Thoracic aorta (tissue), 2 donors: ENCODE data around the gene C1QA. TPM values are rescaled to one million over a fixed set of nuclear protein-coding genes. Genes with fewer than 3 reads are reported as not detected.

ENCODE experiments used
- ATAC-seq: fragments of 150-250 bp; one replicate; pipeline ENCODE4 v1.8.0; 2017; ENCODE audit warnings: low read depth; ENCODE audit not compliant: insufficient number of reproducible peaks, low FRiP score
- DNase-seq: peaks from one replicate; pipeline ENCODE4 v3.0.0-alpha.2; 2020; ENCODE audit warnings: low spot score
- H3K27ac ChIP-seq, 2 donors: fragments of 200-600 bp; sonication (generic); 1 replicate in 1 of 2; 2 replicates in 1 of 2; pipeline ENCODE4 v1.5.1; 2016; ENCODE audit warnings: mild to moderate bottlenecking in 2 of 2, moderate library complexity in 2 of 2
- H3K27me3 ChIP-seq: fragments of 200-600 bp; sonication (generic); replicated peaks from 2 replicates; pipeline ENCODE4 v1.6.0; 2016; ENCODE audit warnings: mild to moderate bottlenecking; ENCODE audit not compliant: insufficient read depth
- H3K36me3 ChIP-seq: fragments of 200-600 bp; sonication (generic); one replicate; pipeline ENCODE4 v1.5.1; 2016
- H3K4me1 ChIP-seq, 2 donors: fragments of 200-600 bp; sonication (generic); 1 replicate in 1 of 2; 2 replicates in 1 of 2; pipeline versions ENCODE4 v1.5.1 to v1.6.0; 2016; ENCODE audit warnings: low read depth in 2 of 2, mild to moderate bottlenecking in 1 of 2; ENCODE audit not compliant: control insufficient read depth in 1 of 2
- H3K4me3 ChIP-seq: fragments of 200-600 bp; sonication (generic); 2 replicates; pipeline ENCODE4 v1.5.1; 2016; ENCODE audit warnings: mild to moderate bottlenecking
- H3K9me3 ChIP-seq: fragments of 200-600 bp; sonication (generic); 2 replicates; pipeline ENCODE4 v1.5.1; 2016
- total RNA-seq, 2 donors: library from RNA; depleted of rRNA; stranded (reverse); fragments of >200 nt; gene quantifications; one replicate each; pipeline versions ENCODE4 v1.1.0 to v1.2.3, GENCODE V29; 2016
- TF ChIP-seq, protein P1 (sequence below): fragments of 200-600 bp; sonication (generic); IDR thresholded peaks from one replicate; pipeline ENCODE4 v1.5.1; 2019; ENCODE audit warnings: antibody characterized with exemption

Gene C1QA
- total RNA-seq, 2 donors from 2014 or later = 234 to 501 TPM

GRCh38 chr1:22639286-22639685 lies 2.9 kb downstream of the C1QA start:
- no peak for DNase-seq
- TF ChIP-seq, protein P1, sequence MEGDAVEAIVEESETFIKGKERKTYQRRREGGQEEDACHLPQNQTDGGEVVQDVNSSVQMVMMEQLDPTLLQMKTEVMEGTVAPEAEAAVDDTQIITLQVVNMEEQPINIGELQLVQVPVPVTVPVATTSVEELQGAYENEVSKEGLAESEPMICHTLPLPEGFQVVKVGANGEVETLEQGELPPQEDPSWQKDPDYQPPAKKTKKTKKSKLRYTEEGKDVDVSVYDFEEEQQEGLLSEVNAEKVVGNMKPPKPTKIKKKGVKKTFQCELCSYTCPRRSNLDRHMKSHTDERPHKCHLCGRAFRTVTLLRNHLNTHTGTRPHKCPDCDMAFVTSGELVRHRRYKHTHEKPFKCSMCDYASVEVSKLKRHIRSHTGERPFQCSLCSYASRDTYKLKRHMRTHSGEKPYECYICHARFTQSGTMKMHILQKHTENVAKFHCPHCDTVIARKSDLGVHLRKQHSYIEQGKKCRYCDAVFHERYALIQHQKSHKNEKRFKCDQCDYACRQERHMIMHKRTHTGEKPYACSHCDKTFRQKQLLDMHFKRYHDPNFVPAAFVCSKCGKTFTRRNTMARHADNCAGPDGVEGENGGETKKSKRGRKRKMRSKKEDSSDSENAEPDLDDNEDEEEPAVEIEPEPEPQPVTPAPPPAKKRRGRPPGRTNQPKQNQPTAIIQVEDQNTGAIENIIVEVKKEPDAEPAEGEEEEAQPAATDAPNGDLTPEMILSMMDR = no peak
- no peak overlapping the region for H3K4me3 ChIP-seq
- no peak for ATAC-seq
- H3K36me3 ChIP-seq = no peaks in the 10 kb centered on the region
- no peak overlapping the region for H3K27ac ChIP-seq
- no peaks in the 10 kb centered on the region for H3K27me3 ChIP-seq
- H3K9me3 ChIP-seq = no peaks in the 10 kb centered on the region
- peaks cover 0 to 2% of the 10 kb centered on the region in 2 donors for H3K4me1 ChIP-seq

GRCh38 chr1:22641247-22641646 lies 4.8 kb downstream of the C1QA start:
- Histone ChIP-seq H3K27me3 (no peaks in the 10 kb centered on the region), H3K9me3 (no peaks in the 10 kb centered on the region), H3K4me1 (peaks cover 0 to 2% of the 10 kb centered on the region in 2 donors), H3K4me3 (no peak overlapping the region), H3K36me3 (no peaks in the 10 kb centered on the region), H3K27ac (no peak overlapping the region)
- TF ChIP-seq, protein P1 = no peak
- DNase-seq (no peak), ATAC-seq (no peak)

GRCh38 chr1:22641906-22642636 lies 5.6 kb downstream of the C1QA start:
- ATAC-seq (no peak), DNase-seq (peak; percentile 25)
- Histone ChIP-seq H3K27me3 (no peaks in the 10 kb centered on the region), H3K4me3 (no peak overlapping the region), H3K36me3 (no peaks in the 10 kb centered on the region), H3K27ac (no peak overlapping the region), H3K9me3 (no peaks in the 10 kb centered on the region), H3K4me1 (peaks cover 0 to 2% of the 10 kb centered on the region in 2 donors)
- TF ChIP-seq, protein P1 = peak; percentile 94

DNA sequence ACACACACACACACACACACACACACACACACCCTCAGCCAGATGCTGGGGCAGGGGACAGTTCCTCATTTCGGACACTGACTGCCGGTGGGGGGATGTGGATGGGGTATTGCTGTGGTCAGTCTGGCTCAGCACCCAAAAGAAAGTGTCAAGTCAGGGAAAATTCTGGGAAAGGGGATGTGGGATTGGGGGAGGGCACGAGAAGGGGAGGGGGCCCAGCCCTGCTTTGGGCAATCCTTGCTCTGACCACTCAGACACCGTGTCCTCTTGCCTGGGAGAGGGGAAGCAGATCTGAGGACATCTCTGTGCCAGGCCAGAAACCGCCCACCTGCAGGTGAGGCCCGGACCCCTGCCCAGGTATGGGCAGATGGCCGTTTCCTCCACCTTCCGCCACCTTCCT lies 7.0 kb downstream of the C1QA start, which contains the start of gene C1QC:
Gene C1QC (plus strand): TSS at position 253 of the 400 bp plus-strand sequence. CDS start 391 bp downstream, outside the sequence.
- H3K36me3 ChIP-seq = no peaks in the 10 kb centered on the region
- H3K4me1 ChIP-seq = peaks cover 0 to 2% of the 10 kb centered on the region in 2 donors
- DNase-seq (no peak), ATAC-seq (no peak)
- H3K9me3 ChIP-seq = no peaks in the 10 kb centered on the region
- no peaks in the 10 kb centered on the region for H3K27me3 ChIP-seq
- TF ChIP-seq, protein P1 = no peak
- peak within 1 kb of the TSS; percentile 61 for H3K4me3 ChIP-seq
- H3K27ac ChIP-seq = no peak within 1 kb of the TSS

GRCh38 chr1:22643928-22644327 lies 7.5 kb downstream of the C1QA start:
- H3K4me3 ChIP-seq = peak overlapping the region; percentile 61
- no peak for ATAC-seq

More at GRCh38 chr1:22643928-22644327, 7.5 kb downstream of the C1QA start:
- Histone ChIP-seq H3K27me3 (no peaks in the 10 kb centered on the region), H3K4me1 (peaks cover 0 to 2% of the 10 kb centered on the region in 2 donors), H3K27ac (no peak overlapping the region), H3K36me3 (no peaks in the 10 kb centered on the region), H3K9me3 (no peaks in the 10 kb centered on the region)
- DNase-seq = no peak
- TF ChIP-seq, protein P1 = no peak
